Measurements from ENCODE around the gene HOXB5.

Gene HOXB5

DNA sequence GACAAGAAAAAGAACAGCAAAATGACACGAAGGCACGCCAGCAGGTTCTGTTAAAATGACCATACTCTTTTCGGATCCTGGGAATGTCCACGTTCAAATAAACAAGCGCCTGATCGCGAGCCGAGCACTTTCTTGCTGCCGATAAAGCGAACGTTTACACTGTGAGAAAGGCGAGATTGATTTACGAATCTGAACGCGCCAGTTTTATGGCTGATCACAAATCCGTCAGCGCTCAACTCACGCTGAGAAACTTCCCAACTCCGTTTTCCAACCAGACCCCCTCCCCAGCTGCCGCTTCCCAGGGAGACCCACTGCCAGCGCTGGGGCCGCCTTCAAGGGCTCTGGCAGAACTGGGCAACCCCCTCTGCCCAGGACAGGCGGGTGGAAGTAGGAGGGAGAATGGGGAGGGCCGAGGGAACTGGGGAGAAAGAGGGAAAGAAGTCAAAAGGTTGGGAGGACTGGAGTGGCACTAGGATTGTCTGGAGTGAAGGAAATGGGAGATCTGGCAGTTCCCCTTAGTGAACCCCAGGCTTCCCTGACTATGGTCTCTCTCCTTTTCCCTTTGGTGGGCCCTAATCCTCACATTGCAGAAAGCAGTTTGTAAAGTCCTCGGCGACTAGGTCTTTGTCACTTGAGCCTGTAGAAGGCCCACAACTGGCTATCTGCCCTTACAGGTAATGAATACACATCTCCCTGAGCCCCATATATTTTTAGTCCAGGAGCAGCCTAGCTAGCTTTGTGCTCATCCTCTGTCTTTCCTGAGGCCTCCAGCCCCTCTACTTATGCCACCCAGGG, 22.4 kb downstream of the HOXB5 start:
- DNase-seq = no peak

DNA sequence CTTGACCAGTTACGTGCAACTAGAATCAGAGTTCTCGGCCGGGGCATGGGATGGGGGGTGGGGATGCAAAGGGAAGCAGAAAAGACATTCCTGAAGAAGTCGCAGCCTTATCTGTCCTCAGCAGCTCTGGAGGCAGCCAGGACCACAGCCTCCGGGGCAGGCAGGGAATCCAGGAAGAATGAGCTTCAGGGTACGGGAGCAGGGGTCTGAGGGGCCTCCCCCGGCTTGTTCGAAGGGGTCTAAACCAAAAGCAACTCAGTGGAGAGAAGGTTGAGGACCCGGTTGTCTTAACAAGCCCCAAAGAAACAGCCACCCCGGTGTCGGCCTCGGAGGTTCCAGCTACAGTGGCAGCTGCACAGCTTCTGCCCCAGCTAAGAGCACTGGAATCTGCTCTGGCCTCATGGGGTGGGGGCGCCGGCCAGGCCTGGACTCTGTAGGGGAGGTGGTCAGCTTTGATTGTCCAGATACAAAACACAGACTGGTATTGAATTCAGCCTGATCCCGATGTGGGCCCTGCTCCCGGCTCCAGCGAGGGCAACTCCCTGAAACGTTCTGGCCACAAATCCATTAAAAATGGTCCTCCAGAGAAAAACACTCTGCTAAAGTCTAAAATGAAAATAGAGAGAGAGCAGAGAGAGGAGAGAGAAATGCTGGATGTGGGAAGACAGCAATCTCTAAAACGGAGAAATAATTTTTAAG, 23.1 kb downstream of the HOXB5 start:
- no peak for DNase-seq

DNA sequence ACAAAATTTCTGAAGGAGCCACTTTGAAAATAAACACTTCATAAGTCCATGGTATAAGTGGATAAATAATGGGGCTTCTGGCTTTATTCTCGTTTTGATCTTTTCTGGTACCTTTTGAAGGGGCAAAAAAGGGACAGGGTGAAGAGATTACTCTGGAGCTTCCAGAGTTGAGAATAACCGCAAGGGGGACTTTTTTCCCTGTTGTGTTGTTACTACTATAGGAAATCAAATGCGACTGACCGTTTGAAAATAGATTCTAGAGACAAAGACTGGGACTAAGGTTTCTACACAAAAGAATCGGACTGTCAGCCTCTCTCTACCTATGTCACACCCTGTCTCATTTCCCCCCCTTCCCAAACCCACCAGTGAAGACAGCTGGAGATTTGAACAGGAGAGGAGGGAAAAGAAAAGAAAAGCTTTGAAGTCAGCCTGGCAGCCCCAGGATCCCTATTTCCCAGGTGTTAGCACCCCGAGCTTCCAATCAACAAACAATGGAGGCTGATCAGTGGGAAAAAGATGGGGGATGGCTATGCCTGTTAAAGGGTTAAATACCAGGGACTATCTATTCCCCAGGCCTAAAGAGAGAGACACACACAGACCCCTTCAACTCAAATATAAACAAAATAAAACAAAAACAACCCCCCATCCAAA, 23.8 kb downstream of the HOXB5 start:
- no peak for DNase-seq

DNA sequence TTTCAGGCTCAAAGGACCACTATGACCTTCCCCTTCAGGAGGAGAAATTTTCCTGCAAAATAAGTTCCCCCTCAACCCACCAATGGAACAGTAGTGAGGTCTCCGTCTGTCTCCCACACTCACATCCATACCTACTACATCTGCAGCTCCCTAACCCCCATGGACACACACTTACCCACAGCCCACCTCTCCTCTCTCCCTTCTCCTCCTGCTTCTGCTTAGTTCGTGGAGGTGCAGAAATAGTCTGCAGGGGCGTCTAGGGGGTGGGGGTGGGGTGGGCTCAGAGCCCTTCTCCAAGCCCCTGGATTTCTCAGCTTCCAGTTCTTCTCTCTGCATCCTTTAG, 24.4 kb downstream of the HOXB5 start:
- no peak for DNase-seq

DNA sequence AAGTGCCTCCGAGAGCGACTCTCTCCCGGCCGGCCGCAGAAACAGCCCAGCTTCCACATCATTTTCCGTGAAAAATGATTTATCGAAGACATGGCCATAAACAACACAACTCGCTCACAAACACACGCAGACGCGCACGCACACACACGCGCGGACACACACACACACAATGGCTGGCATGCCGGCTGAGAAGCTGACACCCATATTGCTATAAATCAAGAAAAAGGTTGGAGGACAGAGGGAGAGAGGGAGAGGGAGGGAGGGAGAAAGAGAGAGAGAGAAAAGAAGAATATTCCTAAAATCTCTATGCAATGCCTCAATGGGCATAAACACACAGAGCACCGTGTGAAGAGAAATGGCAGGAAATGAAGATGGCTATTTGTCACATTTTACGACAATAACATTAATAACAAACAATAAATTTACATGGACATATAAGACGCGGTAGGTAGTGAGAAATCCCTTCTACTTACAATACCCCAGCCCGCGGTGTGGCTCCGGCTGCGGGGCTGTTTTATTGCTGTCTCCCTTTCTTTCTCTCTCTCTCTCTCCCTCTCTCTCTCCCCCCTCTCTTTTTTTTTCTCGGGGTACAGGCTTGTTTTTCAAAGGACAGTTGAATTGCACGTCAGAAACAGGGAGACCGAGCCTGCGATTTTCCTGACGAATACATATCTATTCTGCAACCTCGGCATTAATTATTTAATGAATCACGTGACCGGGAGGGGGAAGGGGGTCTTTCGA, 24.9 kb downstream of the HOXB5 start:
- DNase-seq = no peak

DNA sequence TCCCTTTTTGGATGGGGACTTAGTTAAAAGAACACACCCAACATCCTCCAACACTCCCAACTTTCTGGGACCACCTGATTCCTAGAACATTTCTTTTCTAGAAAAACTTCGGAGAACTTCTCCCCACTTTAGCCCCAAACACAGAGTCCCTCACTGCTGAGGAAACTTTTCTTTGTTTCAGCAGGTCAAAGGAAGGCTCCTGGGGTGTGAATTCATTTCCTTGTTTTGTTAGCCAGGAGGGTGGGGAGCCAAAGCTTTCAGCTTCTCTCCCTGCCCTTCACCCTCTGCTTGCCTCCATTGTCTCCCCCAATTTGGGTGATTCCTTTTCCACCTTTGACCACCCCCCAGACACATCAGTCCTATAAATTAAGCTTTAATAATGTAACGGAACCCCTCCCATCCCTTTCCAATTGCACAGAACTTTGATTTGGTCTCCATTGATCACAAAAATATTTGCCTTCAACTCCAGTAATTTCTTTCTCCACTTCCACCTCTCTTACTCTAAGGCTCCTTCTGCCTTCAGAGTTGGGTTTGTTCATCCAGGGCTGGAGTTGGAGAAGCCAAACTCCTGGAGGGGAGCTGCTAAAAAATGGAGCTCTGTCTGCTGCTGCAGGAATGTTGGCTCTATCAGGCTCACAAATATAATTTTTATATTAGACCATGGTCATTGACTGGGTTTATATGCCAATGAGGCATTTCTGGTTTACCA, 25.8 kb downstream of the HOXB5 start:
- DNase-seq = no peak

DNA sequence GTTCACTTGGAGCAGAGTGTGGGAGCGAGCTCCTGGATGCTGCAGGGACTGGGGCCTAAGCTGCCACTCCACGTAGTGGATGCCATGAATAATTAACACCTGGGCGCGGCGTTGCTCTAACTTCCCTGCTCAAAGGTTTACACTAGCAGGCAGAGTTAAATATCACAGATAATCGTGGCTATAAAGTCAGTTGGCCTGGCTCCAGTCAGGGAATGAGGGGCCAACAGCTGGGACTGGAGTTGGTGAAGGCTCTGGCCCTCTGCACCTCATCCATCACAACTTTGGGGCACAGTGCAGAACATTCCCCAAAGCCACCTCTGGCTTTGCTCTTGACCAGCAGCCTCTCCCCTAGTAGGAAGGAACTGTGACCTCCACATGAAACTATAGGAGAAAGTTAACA, 26.4 kb downstream of the HOXB5 start:
- no peak for DNase-seq

DNA sequence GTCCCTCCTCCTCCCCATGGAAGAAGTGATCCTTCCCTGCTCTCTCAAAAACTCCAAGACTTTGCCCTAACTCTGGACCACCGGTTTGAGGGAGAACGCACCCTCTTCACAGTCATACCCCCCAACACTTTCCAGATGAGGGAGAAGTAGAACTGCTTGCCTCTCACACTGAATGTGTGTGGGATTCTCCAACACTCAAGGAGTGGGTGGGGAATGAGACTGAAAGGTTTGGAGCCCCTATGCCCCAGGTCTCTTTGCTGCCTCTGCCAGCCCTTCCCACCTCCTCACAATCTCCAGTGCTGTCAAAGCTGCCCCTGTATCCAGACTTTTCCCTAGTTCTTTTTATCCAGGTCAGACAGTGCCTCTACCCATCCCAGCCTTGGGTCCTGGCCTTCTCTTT, 26.9 kb downstream of the HOXB5 start:
- DNase-seq = no peak

DNA sequence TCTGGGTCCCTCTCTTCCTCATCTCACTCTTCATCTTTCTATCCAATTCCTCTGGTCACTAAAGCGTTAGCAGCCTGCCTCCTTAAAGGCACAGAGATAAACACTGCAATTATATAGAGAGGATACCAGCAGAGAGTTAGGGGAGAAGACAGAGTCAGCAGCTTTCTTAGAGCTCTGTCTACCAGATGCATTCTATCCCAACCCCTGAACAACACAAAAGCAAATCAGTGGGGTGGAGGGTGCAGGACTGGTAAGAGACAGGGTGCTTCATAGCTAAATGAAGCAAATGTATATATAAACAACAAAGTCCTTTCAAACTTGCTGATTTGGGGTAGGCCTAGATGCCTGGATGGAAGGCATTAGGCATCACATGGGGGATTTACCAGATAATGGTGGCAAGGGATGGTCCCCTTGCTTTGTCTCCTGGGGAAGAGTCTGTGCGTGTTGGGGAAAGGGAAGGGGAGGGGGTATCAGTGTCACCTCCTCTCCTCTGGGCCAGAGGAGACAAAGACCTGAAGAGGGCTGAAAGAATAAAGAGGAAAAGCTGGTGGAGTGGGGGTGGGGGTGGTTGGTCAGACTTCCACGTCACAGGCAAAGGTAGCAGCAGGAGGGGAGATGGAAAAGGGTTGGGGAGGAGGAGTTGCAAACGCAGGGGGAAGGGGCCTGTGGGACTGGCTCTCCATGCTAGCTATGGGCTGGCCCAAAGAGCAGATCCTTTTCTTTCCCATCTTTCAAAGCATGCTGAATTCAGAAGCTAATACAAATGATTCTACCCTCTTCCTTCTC, 27.5 kb downstream of the HOXB5 start:
- no peak for DNase-seq

DNA sequence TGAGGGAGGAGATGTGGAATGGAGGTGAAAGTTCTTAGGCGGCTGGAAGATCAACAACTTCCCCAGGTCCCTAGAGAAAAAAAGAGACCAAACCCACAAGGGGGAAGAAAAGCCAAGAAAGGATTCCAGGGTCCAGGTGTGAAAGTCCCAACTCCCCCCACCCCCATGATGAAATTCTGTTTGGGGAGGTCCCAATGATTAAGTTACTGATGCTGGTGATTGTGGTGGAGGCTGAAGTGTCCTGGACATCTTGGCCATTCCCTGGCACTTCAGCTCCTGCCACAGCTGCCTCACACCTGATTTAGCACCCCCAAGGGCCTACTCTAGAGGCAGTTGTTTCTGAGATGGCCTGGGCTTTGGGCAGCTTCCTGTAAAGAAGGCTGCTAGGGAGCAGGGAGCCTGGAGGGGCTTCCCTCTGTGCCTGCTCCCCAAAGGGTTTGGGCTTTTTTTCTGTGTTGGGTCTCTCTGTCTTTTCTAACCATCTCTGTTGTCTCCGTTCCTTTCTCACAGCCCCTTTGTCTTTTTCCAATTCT, 28.5 kb downstream of the HOXB5 start:
- DNase-seq = no peak

DNA sequence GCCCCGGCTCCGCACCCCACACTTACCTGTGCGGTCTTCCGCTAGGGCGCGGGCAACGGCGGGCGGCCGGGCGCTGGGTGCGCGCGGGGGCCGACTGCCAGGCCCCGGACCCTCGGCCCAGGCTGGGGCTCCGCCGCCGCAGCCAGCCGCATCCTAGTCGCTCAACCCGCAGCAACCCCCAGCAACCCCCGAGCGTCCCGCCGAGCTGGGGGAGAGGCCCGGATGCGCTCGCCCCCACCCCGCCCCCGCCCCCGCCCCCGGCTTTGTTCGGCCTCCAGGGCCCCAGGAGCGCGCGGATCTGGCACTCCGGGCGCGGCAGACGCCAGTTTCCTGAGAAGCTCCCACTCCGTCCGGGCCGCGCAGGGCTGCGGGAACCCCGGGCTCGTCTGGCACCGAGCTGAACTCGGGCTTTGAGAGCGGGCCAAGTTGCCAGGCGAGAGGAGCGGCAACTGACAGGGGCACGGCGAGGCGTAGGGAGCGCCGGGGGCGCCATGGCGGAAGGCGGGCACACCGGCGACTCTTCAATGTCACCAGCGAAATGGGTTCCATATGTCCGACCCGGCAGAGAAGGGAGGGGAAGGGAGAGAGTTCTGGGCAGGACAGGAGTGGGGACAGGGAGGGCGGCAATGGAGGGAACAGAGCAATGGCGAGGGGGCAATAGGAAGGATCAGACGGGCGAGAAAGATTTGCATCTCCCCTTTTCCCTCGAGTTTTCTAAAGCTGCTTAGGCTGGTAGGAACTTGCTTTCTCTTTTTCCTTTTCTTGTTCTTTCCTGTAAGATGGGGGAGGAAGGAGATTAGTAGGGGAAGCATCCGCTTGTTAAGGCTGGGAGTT, 29.2 kb downstream of the HOXB5 start:
- no peak for DNase-seq

DNA sequence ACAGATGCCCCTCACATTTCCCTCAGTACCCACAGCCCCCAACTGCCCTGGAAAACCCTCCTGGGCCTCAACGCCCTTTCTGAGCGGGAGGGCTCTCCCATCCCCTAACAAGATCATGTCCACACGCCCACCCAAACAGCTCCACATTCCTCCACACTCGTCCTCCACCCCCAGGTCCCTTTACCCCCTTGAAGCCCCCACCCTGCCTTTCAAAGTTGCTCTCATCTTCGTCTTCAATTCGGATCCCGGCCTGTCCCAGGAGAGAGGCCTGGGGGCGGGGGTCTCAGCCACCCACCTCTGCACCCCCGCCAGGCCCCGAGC, 29.8 kb downstream of the HOXB5 start:
- no peak for DNase-seq

DNA sequence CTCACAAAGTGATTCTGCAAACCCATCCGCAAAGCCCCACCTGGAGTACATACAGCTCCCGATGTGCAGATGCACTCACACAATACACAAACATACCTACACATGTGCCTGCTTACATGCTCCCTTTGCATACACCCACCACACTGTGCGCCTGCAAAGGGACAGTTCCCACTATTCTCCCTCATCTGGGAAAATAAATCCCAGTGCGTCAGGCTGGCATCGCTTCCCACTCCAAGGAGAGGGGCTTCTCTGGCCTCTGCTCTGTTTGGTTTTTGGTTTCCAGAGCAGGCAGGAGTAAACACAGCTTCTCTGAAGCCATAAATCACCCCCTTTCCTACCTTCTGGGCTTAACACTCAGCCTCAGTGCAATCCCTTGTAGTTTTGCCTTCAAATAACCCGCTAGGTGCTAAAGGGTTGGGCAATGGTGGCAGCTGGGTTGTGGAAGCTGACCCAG, 30.2 kb downstream of the HOXB5 start:
- no peak for DNase-seq

DNA sequence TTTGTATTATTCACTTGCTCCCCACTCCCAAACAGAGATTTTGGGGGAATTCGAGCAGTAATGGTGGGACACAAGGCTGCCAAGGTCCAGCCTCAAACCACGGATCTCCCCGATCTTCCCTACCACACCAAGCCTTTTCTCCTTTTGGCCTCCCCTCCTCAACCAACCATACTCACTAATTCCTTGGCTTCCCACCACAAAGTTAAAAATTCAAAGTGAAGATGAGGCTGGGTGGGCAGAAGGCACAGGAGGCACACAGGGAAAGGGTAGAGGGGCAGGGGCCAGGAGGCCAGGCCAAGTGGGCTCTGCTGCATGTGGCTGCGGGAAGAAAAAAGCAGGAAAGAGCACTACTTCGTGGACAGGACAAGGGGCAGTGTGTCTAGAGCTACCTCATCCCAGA, 30.6 kb downstream of the HOXB5 start:
- no peak for DNase-seq

DNA sequence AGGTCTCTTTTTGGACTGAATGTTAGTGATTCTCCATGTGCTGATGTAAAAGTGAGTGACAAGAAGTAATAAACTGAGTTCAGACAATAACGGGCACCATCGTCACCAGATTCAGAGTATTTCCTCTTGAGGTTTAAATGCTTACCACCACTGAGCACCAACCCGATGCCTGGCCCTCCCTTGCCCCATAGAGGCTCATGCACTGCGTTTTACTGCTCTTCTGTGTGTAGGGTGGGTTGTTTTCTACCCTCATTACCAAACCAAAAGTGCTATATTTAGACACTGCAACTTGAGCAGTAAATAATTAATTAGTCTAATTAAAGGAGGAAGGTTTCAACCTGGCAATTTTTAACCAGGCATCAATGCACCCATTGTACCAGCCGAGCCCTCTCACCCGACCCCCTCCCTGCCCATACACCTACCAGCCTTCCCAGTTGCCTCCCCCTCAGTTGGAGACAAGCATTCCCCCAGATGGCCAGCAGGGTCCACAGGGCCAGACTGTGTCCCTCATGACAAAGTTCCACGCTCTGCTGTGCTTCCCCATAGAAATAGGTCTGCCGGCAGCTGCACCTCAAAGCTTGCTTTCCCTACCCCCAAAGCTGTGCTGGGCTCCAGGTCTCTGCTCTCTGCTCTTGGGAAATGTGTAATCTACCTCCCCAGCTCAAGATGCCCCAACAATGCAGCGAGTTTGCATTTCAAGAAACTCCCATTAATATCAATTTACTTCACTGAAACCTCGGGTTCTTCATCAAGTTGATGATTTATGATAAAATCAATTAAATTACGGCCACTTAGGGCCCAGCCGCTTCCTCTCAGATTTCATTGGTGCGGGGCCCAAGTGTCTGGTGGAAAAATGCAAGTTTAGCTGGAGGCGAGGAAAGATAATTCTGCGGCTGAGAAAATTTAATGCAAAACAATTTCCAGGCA, 31.4 kb downstream of the HOXB5 start:
- DNase-seq = no peak

DNA sequence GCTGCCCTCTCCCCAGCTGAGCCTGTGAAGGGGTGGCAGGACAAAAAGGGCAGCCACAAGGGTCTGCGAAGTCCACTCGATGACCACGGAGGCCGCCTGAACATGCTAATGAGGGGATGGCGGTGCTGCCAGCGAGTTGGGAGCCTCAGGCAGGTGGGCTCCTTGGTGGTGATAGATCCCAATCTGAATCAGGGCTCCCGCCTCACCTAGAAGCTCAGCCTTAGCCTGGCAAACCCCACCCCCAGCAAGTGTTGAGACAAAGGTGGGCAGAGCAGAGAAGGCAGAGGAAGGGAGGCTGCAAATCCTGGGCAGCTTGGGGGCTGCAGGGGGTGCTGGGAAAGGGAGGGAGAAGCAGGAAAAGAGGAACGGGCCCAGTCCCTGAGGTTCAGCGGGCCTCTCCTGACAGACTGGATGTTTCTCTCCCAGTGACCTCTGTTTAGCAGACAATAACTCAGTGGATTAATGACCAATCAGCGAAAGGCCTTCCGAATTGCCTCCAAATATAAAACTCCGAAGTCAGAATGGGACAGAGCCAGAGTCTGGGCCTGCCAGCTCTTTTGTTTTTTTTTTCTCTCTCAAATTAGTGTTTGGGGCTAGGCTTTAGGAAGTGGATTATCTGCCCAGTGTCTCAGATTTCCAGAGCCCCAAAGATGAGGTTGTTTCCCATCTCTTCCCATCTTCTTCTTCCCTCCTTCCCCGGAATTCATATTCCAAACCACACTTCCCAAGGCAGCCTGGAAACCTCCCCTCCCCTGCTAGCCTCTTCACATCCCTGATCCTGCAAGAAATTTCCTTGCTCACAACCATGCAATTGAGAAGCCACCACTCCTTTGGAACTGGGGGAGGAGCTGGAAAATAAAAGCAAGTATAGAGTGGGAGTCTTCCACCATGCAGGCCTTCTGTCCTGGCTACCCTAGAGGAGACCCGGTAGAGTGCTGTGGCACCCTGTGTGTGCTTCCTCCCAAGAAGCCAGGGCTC, 33.5 kb downstream of the HOXB5 start:
- DNase-seq = no peak

DNA sequence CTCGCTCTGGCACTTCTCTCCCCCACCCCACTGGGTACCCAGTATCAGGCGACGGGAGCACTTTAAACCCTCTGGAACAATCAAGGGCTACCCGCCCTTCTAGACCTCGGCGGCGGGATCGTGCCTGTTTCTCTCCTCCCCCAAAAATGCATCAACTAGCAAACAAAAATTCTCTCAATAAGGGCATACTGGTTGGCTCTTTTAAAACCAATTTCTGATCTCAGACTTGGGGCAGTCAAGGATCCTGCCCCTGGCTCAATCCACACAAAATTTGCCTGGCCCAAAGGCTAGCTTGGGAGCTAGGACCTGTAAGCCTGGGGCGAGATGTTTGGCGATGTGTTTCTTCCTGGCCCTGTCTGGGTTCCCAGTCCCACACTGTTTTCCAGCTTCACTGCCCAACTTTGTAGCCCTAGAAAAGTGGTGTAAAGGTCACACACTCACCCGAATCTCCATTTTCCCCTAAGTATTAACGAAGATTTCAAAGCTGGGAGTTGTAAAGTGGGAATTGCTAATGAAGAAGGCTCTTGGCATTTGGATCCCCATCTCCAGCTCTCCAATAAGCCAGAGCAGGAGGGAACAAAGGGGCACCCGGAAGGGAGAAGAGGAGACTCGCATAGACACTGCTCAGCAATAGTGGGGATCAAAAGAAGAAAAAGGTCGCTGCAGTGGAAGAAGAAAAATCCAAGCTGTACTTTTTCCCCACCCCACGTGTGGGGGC, 34.3 kb downstream of the HOXB5 start:
- no peak for DNase-seq

DNA sequence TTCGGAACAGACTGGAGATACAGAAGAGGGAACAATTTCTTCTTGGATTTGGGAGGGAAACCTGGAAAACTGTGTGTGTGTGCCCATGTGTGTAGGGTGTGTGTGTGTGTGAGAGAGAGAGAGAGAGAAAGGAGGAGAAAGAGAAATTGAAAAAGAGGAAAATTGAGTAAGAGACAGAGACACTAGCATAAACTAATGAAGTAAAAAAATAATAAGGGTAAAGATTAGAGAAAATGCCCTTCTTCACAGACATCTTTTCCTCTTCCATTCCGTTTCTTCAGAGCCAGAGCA, 34.8 kb downstream of the HOXB5 start:
- DNase-seq = no peak

All from MV-4-11 (cell line).